DND-41 (cell line): ENCODE data around the gene CCL25.

Experiments
- ATAC-seq: fragments of 200-7000 bp; cut with Tn5 transposase; 3 replicates; pipeline ENCODE4 v1.9.1; 2021; ENCODE audit warnings: low read depth; ENCODE audit not compliant: insufficient read depth
- DNase-seq: peaks from one replicate; pipeline ENCODE4 v3.0.0-alpha.2; 2020
- H2AFZ ChIP-seq: 2 replicates; pipeline ENCODE4 v1.6.0; 2012; ENCODE audit warnings: low read depth, low read length
- H3K27ac ChIP-seq: 2 replicates; pipeline ENCODE4 v1.5.1; 2012; ENCODE audit warnings: low read length, inconsistent platforms
- H3K27me3 ChIP-seq: fragments of 200-600 bp; sonication (generic); 2 replicates; pipeline ENCODE4 v1.6.0; 2012; ENCODE audit warnings: low read length, mild to moderate bottlenecking, inconsistent platforms; ENCODE audit not compliant: insufficient read depth, poor library complexity
- H3K36me3 ChIP-seq: 2 replicates; pipeline ENCODE4 v1.5.1; 2012; ENCODE audit warnings: low read length, inconsistent platforms; ENCODE audit not compliant: insufficient read depth
- H3K4me1 ChIP-seq: 2 replicates; pipeline ENCODE4 v1.5.1; 2012; ENCODE audit warnings: mild to moderate bottlenecking, low read length; ENCODE audit not compliant: insufficient read depth
- H3K4me2 ChIP-seq: 2 replicates; pipeline ENCODE4 v1.6.0; 2012; ENCODE audit warnings: mild to moderate bottlenecking, moderate library complexity, low read length, inconsistent platforms; ENCODE audit not compliant: insufficient read depth
- H3K4me3 ChIP-seq, 2 experiments: fragments of 200-600 bp in 1 of 2; shearing (Covaris generic) in 1 of 2; 2 replicates each; pipeline ENCODE4 v1.5.1; 2012 to 2016; ENCODE audit warnings: inconsistent platforms in 2 of 2, low read length in 2 of 2, mild to moderate bottlenecking in 2 of 2, low read depth in 1 of 2, moderate library complexity in 1 of 2
- H3K79me2 ChIP-seq: 2 replicates; pipeline ENCODE4 v1.6.0; 2012; ENCODE audit warnings: low read length, inconsistent platforms; ENCODE audit not compliant: insufficient read depth
- H3K9ac ChIP-seq: 2 replicates; pipeline ENCODE4 v1.6.0; 2012; ENCODE audit warnings: low read depth, mild to moderate bottlenecking, inconsistent platforms, low read length, moderate library complexity
- H3K9me3 ChIP-seq: 2 replicates; pipeline ENCODE4 v1.5.1; 2012; ENCODE audit warnings: low read length, moderate library complexity, mild to moderate bottlenecking, inconsistent platforms; ENCODE audit not compliant: insufficient read depth, severe bottlenecking
- H4K20me1 ChIP-seq: 2 replicates; pipeline ENCODE4 v1.6.0; 2012; ENCODE audit warnings: low read length; ENCODE audit not compliant: insufficient read depth
- EZH2 ChIP-seq: IDR thresholded peaks from 3 replicates; pipeline ENCODE4 v1.6.1; 2012; ENCODE audit warnings: borderline replicate concordance, low read depth, mild to moderate bottlenecking, moderate library complexity, low read length, inconsistent platforms; ENCODE audit not compliant: severe bottlenecking
- TF ChIP-seq, protein P1 (sequence below): IDR thresholded peaks from 2 replicates; pipeline ENCODE4 v1.5.1; 2012; ENCODE audit warnings: borderline replicate concordance, low read length, moderate library complexity, mild to moderate bottlenecking; ENCODE audit not compliant: poor library complexity, severe bottlenecking; ENCODE audit errors: extremely low read depth

CCL25 gene

DNA sequence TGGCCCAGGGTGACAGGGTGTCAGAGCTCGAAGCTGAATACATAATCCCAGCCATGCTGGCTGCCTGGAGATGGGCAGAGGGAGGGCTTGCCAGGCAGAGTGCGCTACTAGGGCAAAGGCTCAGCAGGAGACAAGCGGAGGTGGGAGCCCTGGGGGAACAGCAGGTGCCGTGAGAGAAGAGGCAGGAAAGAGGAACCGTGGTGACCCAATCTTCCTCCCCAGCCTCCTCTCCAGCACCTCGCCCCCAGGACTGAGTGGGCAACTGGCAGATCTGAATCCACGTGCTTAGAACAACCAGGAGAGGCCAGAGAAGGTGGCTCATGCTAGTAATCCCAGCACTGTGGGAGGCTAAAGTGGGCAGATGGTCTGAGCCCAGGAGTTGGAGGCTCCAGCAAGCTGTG is 11.0 kb upstream of the CCL25 start:
- H3K4me1 ChIP-seq = no peaks in the 10 kb centered on the region
- no peaks in the 10 kb centered on the region for H3K79me2 ChIP-seq
- H3K27me3 ChIP-seq = no peaks in the 10 kb centered on the region
- no peaks in the 10 kb centered on the region for H3K36me3 ChIP-seq
- DNase-seq (no peak), ATAC-seq (no peak)
- TF ChIP-seq, protein P1, sequence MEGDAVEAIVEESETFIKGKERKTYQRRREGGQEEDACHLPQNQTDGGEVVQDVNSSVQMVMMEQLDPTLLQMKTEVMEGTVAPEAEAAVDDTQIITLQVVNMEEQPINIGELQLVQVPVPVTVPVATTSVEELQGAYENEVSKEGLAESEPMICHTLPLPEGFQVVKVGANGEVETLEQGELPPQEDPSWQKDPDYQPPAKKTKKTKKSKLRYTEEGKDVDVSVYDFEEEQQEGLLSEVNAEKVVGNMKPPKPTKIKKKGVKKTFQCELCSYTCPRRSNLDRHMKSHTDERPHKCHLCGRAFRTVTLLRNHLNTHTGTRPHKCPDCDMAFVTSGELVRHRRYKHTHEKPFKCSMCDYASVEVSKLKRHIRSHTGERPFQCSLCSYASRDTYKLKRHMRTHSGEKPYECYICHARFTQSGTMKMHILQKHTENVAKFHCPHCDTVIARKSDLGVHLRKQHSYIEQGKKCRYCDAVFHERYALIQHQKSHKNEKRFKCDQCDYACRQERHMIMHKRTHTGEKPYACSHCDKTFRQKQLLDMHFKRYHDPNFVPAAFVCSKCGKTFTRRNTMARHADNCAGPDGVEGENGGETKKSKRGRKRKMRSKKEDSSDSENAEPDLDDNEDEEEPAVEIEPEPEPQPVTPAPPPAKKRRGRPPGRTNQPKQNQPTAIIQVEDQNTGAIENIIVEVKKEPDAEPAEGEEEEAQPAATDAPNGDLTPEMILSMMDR = no peak
- TF ChIP-seq EZH2 = no peak
- no peak overlapping the region for H3K27ac ChIP-seq
- H4K20me1 ChIP-seq = no peaks in the 10 kb centered on the region
- H3K9me3 ChIP-seq = no peaks in the 10 kb centered on the region
- H2AFZ ChIP-seq = no peak overlapping the region
- no peak overlapping the region for H3K9ac ChIP-seq
- no peak overlapping the region for H3K4me3 ChIP-seq
- H3K4me2 ChIP-seq = no peak overlapping the region

DNA sequence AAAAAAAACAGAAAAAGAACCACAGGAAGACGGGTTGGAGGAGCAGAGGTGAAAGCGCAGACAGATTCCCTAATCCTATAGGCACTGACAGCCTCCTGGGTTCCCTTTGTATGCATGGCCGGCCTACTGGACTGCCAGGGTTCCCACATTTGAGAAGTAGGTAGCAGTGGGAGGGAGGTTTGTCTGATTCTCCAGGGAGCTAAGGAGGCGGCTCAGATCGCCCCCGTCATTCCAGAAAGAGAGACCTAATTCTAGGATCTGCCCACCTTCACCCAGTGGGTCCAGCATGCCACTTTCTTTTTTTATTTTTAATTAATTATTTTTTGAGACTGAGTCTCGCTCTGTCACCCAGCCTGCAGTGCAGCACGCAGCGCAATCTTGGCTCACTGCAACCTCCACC is 9.7 kb upstream of the CCL25 start:
- ATAC-seq (no peak), DNase-seq (no peak)
- H3K9ac ChIP-seq = no peak overlapping the region
- no peaks in the 10 kb centered on the region for H3K9me3 ChIP-seq
- no peaks in the 10 kb centered on the region for H4K20me1 ChIP-seq
- TF ChIP-seq EZH2 = no peak
- TF ChIP-seq, protein P1 = no peak
- no peaks in the 10 kb centered on the region for H3K36me3 ChIP-seq
- H3K4me2 ChIP-seq = no peak overlapping the region
- no peak overlapping the region for H3K27ac ChIP-seq
- no peak overlapping the region for H2AFZ ChIP-seq
- H3K4me3 ChIP-seq = no peak overlapping the region
- no peaks in the 10 kb centered on the region for H3K27me3 ChIP-seq
- no peaks in the 10 kb centered on the region for H3K79me2 ChIP-seq
- no peaks in the 10 kb centered on the region for H3K4me1 ChIP-seq

DNA sequence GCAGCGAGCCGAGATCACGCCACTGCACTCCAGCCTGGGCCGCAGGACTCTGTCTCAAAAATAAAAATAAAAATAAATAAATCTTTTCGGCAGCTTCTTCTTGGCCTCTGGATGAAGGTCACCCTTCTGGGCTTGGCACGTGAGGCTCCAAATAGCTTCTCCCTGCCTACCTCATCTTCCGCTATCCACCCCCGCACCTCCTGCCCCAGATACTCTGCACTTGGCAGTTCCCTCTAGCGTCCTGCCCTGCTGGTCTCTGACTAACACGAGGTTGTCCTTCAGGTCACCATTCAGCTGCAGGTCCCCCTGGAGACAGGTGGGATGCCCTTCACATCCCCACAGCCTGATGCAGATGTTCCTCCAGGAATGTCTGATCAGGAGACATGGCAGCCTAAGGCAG is 8.5 kb upstream of the CCL25 start:
- Histone ChIP-seq H3K27ac (no peak overlapping the region), H3K9me3 (no peaks in the 10 kb centered on the region), H3K4me3 (no peak overlapping the region), H3K9ac (no peak overlapping the region), H3K27me3 (no peaks in the 10 kb centered on the region), H3K79me2 (no peaks in the 10 kb centered on the region), H2AFZ (no peak overlapping the region), H3K4me2 (no peak overlapping the region), H3K4me1 (no peaks in the 10 kb centered on the region), H3K36me3 (no peaks in the 10 kb centered on the region), H4K20me1 (no peaks in the 10 kb centered on the region)
- DNase-seq (no peak), ATAC-seq (no peak)
- TF ChIP-seq, protein P1 = no peak
- no peak for TF ChIP-seq EZH2
